ENCODE results near the gene CCDC146.

DNA sequence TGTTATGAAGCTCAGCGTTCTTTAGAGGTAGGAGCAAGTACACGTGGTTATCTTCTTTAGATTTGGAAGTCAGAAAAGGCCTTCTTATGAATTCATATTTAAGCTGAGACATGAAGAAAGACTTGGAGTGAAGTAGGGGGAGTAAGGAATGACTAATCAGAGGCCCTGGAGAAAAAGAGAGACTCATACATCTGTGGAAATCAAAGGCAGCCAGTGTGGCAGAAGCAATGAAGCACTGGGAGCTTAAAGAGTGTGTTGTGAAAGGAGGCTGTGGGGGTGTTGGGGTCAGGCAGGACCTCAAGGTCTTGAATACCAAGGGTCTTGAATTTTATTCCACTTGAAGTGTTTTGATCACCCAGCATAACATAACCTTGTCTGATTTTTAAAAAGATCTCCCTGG is 112.9 kb downstream of the CCDC146 start:
- TF ChIP-seq, protein P1, sequence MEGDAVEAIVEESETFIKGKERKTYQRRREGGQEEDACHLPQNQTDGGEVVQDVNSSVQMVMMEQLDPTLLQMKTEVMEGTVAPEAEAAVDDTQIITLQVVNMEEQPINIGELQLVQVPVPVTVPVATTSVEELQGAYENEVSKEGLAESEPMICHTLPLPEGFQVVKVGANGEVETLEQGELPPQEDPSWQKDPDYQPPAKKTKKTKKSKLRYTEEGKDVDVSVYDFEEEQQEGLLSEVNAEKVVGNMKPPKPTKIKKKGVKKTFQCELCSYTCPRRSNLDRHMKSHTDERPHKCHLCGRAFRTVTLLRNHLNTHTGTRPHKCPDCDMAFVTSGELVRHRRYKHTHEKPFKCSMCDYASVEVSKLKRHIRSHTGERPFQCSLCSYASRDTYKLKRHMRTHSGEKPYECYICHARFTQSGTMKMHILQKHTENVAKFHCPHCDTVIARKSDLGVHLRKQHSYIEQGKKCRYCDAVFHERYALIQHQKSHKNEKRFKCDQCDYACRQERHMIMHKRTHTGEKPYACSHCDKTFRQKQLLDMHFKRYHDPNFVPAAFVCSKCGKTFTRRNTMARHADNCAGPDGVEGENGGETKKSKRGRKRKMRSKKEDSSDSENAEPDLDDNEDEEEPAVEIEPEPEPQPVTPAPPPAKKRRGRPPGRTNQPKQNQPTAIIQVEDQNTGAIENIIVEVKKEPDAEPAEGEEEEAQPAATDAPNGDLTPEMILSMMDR (IDR thresholded peaks at IDR 0.05): no peak
- TF ChIP-seq POLR2A (IDR thresholded peaks at IDR 0.05): no peak

All from upper lobe of left lung (tissue), 4 donors.